HCT116 (cell line): ENCODE results near the gene RAX. TPM values are rescaled to one million over a fixed set of nuclear protein-coding genes. Genes with fewer than 3 reads are reported as not detected.

Experiments used
- ATAC-seq: fragments of 200-7000 bp; cut with Tn5 transposase; 2 replicates; pipeline ENCODE4 v1.9.1; 2020; ENCODE audit warnings: mild to moderate bottlenecking, moderate library complexity
- BruUV-seq: library from RNA; stranded (reverse); fragments of 400-500 nt; replicated peaks from 2 replicates; lab custom pipeline; 2021; lab: Mats Ljungman, UMichigan
- CTCF ChIA-PET: fragments of 300-600 bp; sonication (Branson Sonifier 250); formaldehyde crosslinking; loops from one replicate; lab custom pipeline; 2021; ENCODE audit warnings: antibody characterized with exemption; lab: Charles Lee
- POLR2A ChIA-PET: fragments of 300-600, 350-600 bp; sonication (Branson Sonifier 250); formaldehyde crosslinking; loops from one replicate; lab custom pipeline; 2021; ENCODE audit warnings: antibody characterized with exemption; lab: Charles Lee
- RAD21 ChIA-PET, 2 experiments: fragments of 300-600 bp; sonication (Branson Sonifier 250); formaldehyde crosslinking; loops; one replicate each; lab custom pipeline; 2023; ENCODE audit warnings: low total read pairs in 2 of 2; ENCODE audit not compliant: uncharacterized antibody in 2 of 2, unreplicated experiment in 2 of 2, low non-redundant PET in 1 of 2; lab: Charles Lee
- DNase-seq: peaks from one replicate; pipeline ENCODE4 v3.0.0-alpha.2; 2010; ENCODE audit warnings: low read depth, low spot score
- H2AFZ ChIP-seq: fragments of 200-600 bp; shearing (Covaris generic), sonication (generic); 2 replicates; pipeline ENCODE4 v1.6.1; 2017; ENCODE audit warnings: low read depth, mixed run types, mixed read lengths, antibody characterized with exemption, low read length; ENCODE audit not compliant: poor library complexity, severe bottlenecking
- H3K27ac ChIP-seq: 2 replicates; pipeline ENCODE4 v1.5.1; 2012; ENCODE audit warnings: low read depth, low read length
- H3K27me3 ChIP-seq: fragments of 200-600 bp; sonication (generic); 2 replicates; pipeline ENCODE4 v1.6.1; 2016; ENCODE audit warnings: mixed run types, low read length, mixed read lengths; ENCODE audit not compliant: insufficient read depth
- H3K36me3 ChIP-seq, 2 experiments: fragments of 200-500 bp in 1 of 2; fragments of 200-600 bp in 1 of 2; sonication (Bioruptor generic) in 1 of 2; sonication (generic) in 1 of 2; 2 replicates each; pipeline versions ENCODE4 v1.5.1 to v1.6.1; 2014 to 2016; ENCODE audit warnings: low read length in 2 of 2, inconsistent platforms in 1 of 2, mixed read lengths in 1 of 2, mixed run types in 1 of 2; ENCODE audit not compliant: insufficient read depth in 2 of 2, control insufficient read depth in 1 of 2
- H3K4me1 ChIP-seq, 2 experiments: fragments of 200-600 bp in 1 of 2; sonication (generic) in 1 of 2; 2 replicates each; pipeline versions ENCODE4 v1.5.1 to v1.6.1; 2012 to 2017; ENCODE audit warnings: low read length in 2 of 2, inconsistent platforms in 1 of 2, mild to moderate bottlenecking in 1 of 2, mixed read lengths in 1 of 2, mixed run types in 1 of 2, moderate library complexity in 1 of 2; ENCODE audit not compliant: insufficient read depth in 2 of 2, control insufficient read depth in 1 of 2
- H3K4me2 ChIP-seq: fragments of 200-600 bp; sonication (generic); 2 replicates; pipeline ENCODE4 v1.6.1; 2017; ENCODE audit warnings: mixed run types, low read length, mixed read lengths
- H3K4me3 ChIP-seq, 2 experiments: fragments of 200-600 bp in 1 of 2; sonication (generic) in 1 of 2; replicated peaks in 1 of 2; 2 replicates each; pipeline ENCODE4 v1.5.1; 2011 to 2016; ENCODE audit warnings: low read length in 2 of 2, control low read depth in 1 of 2, low read depth in 1 of 2, mild to moderate bottlenecking in 1 of 2, mixed read lengths in 1 of 2, mixed run types in 1 of 2
- H3K79me2 ChIP-seq: fragments of 200-600 bp; sonication (generic); 2 replicates; pipeline ENCODE4 v1.6.1; 2017; ENCODE audit warnings: mild to moderate bottlenecking, mixed run types, low read length, moderate library complexity, mixed read lengths; ENCODE audit not compliant: insufficient read depth
- H3K9ac ChIP-seq: fragments of 200-600 bp; sonication (generic); 2 replicates; pipeline ENCODE4 v1.6.1; 2016; ENCODE audit warnings: low read length, mixed read lengths
- H3K9me2 ChIP-seq: fragments of 200-600 bp; sonication (generic), shearing (Covaris generic); 2 replicates; pipeline ENCODE4 v1.6.1; 2017; ENCODE audit warnings: mixed run types, mild to moderate bottlenecking, moderate library complexity; ENCODE audit not compliant: insufficient read depth
- H3K9me3 ChIP-seq, 2 experiments: fragments of 200-500 bp in 1 of 2; fragments of 200-600 bp in 1 of 2; sonication (Bioruptor generic) in 1 of 2; sonication (generic) in 1 of 2; 2 replicates each; pipeline ENCODE4 v1.6.1; 2014 to 2017; ENCODE audit warnings: low read length in 2 of 2, mixed read lengths in 2 of 2, inconsistent platforms in 1 of 2, low read depth in 1 of 2, mild to moderate bottlenecking in 1 of 2, mixed run types in 1 of 2, moderate library complexity in 1 of 2; ENCODE audit not compliant: control insufficient read depth in 1 of 2, insufficient read depth in 1 of 2
- H4K20me1 ChIP-seq: fragments of 200-600 bp; sonication (generic), shearing (Covaris generic); 2 replicates; pipeline ENCODE4 v1.6.1; 2017; ENCODE audit warnings: mixed run types, mild to moderate bottlenecking, moderate library complexity; ENCODE audit not compliant: insufficient read depth
- CEBPB ChIP-seq: IDR thresholded peaks from 2 replicates; pipeline ENCODE4 v1.6.1; 2012; ENCODE audit warnings: low read depth
- ELF1 ChIP-seq: IDR thresholded peaks from 2 replicates; pipeline ENCODE4 v1.6.1; 2012; ENCODE audit warnings: low read depth, borderline replicate concordance
- EZH2 ChIP-seq: fragments of 200-600 bp; sonication (generic); IDR thresholded peaks from 2 replicates; pipeline ENCODE4 v1.6.1; 2017; ENCODE audit warnings: antibody characterized with exemption, mixed run types
- EZH2phosphoT487 ChIP-seq: fragments of 200-600 bp; IDR thresholded peaks from 2 replicates; pipeline ENCODE4 v1.6.1; 2018; ENCODE audit warnings: antibody characterized with exemption, borderline replicate concordance
- FOSL1 ChIP-seq: IDR thresholded peaks from 2 replicates; pipeline ENCODE4 v1.6.1; 2012; ENCODE audit warnings: low read depth
- JUND ChIP-seq: IDR thresholded peaks from 2 replicates; pipeline ENCODE4 v1.6.1; 2012
- POLR2A ChIP-seq: IDR thresholded peaks from 2 replicates; pipeline ENCODE4 v1.7.0; 2011; ENCODE audit warnings: borderline replicate concordance; ENCODE audit not compliant: insufficient read depth, insufficient read length; ENCODE audit errors: extremely low read depth
- POLR2AphosphoS5 ChIP-seq: IDR thresholded peaks from 2 replicates; pipeline ENCODE4 v1.6.1; 2011; ENCODE audit warnings: mild to moderate bottlenecking, low read depth, low read length, moderate library complexity
- RAD21 ChIP-seq: IDR thresholded peaks from 2 replicates; pipeline ENCODE4 v1.6.1; 2012; ENCODE audit warnings: low read depth, mild to moderate bottlenecking
- SIN3A ChIP-seq: IDR thresholded peaks from 2 replicates; pipeline ENCODE4 v1.6.1; 2012; ENCODE audit warnings: low read depth
- SRF ChIP-seq: IDR thresholded peaks from 2 replicates; pipeline ENCODE4 v1.6.1; 2012; ENCODE audit warnings: low read depth
- TCF7L2 ChIP-seq: IDR thresholded peaks from 2 replicates; pipeline ENCODE4 v1.7.0; 2011; ENCODE audit warnings: borderline replicate concordance, inconsistent platforms; ENCODE audit not compliant: insufficient read depth, insufficient read length; ENCODE audit errors: extremely low read depth
- YY1 ChIP-seq: IDR thresholded peaks from 2 replicates; pipeline ENCODE4 v1.6.1; 2011; ENCODE audit warnings: low read length, low read depth, moderate library complexity, mild to moderate bottlenecking; ENCODE audit not compliant: insufficient replicate concordance; ENCODE audit errors: extremely low read depth
- ZNF274 ChIP-seq: fragments of 200-500 bp; sonication (Bioruptor generic); IDR thresholded peaks from 2 replicates; pipeline ENCODE4 v1.6.1; 2014; ENCODE audit warnings: mild to moderate bottlenecking, low read depth, low read length, inconsistent platforms
- intact Hi-C: fragments of 100-400 bp; cut with micrococcal nuclease; formaldehyde crosslinking; loops from 2 replicates; pipeline ENCODE4 v1.10.0; 2022
- total RNA-seq: library from RNA; stranded (reverse); gene quantifications from one replicate; pipeline ENCODE4 v1.2.1, GENCODE V29; 2021; ENCODE audit not compliant: unreplicated experiment
- TF ChIP-seq, protein P1 (sequence below): IDR thresholded peaks from 2 replicates; pipeline ENCODE4 v1.6.1; 2012
- TF ChIP-seq, protein P2 (sequence below): IDR thresholded peaks from 2 replicates; pipeline ENCODE4 v1.6.1; 2012; ENCODE audit warnings: low read depth
- TF ChIP-seq, protein P3 (sequence below): IDR thresholded peaks from 2 replicates; pipeline ENCODE4 v1.6.1; 2011; ENCODE audit warnings: mild to moderate bottlenecking, low read length, moderate library complexity; ENCODE audit not compliant: insufficient replicate concordance; ENCODE audit errors: extremely low read depth
- TF ChIP-seq, protein P4 (sequence below): IDR thresholded peaks from 2 replicates; pipeline ENCODE4 v1.6.1; 2012
- TF ChIP-seq, protein P5 (sequence below), 3 experiments: fragments of 200-600 bp in 1 of 3; sonication (generic) in 1 of 3; IDR thresholded peaks in 2 of 3; conservative IDR thresholded peaks in 1 of 3; 2 replicates each; pipeline ENCODE4 v1.5.1; 2012 to 2017; ENCODE audit warnings: low read depth in 2 of 3, low read length in 2 of 3, antibody characterized with exemption in 1 of 3, borderline replicate concordance in 1 of 3, control low read depth in 1 of 3, mild to moderate bottlenecking in 1 of 3, mixed read lengths in 1 of 3, mixed run types in 1 of 3, moderate library complexity in 1 of 3; ENCODE audit not compliant: insufficient read depth in 1 of 3

Gene RAX
- total RNA-seq, 1 experiment from 2014 or later, result not detected

DNA sequence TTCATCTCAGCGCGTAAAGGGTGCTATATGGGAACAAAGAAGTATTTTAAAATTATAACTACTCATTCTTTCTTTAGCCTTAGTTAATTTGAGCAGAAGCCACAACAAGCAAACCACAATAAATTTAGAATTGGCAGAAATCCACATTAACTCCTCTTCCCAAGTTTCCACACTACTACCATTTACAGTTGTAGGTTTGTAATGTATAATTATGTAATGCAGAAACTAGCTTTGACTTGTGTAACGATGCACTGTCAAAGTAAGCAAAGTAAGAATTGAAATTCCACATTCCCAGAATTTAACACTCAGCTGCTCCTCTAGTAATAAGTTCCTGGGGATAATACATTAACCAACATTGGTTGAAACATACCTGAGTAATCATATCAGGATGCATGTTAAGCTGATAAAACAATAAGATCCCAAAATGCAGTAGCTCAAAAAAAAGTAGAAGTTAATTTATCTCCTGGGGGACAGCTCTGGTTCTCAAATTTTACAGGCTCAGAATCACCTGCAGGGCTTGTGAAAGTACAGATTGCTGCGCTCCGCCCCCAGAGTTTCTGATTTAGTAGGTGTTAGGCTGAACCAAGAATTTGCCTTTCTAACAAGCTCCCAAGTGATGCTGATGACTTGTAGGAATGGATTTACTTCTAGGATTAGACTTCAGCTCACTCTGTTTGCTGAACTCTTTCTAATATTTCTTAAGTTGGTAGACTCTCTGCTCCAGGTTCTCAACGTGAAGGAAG lies 43.4 kb downstream of the RAX start:
- no peaks in the 10 kb centered on the region for H3K4me1 ChIP-seq
- no peaks in the 10 kb centered on the region for H3K79me2 ChIP-seq
- no peaks in the 10 kb centered on the region for H4K20me1 ChIP-seq
- POLR2A ChIA-PET, result no interaction called here
- no peaks in the 10 kb centered on the region for H3K9me2 ChIP-seq
- H3K27ac ChIP-seq, result no peak overlapping the region
- no peaks in the 10 kb centered on the region for H3K9me3 ChIP-seq
- DNase-seq (no peak), ATAC-seq (no peak)
- TF ChIP-seq ELF1 (no peak), EZH2 (no peak), POLR2A (no peak), SIN3A (no peak), SRF (no peak), ZNF274 (no peak), YY1 (no peak), JUND (no peak), RAD21 (no peak), FOSL1 (no peak), CEBPB (no peak), POLR2AphosphoS5 (no peak), TCF7L2 (no peak), EZH2phosphoT487 (no peak)
- TF ChIP-seq, protein P1, sequence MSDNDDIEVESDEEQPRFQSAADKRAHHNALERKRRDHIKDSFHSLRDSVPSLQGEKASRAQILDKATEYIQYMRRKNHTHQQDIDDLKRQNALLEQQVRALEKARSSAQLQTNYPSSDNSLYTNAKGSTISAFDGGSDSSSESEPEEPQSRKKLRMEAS, result no peak
- TF ChIP-seq, protein P2, sequence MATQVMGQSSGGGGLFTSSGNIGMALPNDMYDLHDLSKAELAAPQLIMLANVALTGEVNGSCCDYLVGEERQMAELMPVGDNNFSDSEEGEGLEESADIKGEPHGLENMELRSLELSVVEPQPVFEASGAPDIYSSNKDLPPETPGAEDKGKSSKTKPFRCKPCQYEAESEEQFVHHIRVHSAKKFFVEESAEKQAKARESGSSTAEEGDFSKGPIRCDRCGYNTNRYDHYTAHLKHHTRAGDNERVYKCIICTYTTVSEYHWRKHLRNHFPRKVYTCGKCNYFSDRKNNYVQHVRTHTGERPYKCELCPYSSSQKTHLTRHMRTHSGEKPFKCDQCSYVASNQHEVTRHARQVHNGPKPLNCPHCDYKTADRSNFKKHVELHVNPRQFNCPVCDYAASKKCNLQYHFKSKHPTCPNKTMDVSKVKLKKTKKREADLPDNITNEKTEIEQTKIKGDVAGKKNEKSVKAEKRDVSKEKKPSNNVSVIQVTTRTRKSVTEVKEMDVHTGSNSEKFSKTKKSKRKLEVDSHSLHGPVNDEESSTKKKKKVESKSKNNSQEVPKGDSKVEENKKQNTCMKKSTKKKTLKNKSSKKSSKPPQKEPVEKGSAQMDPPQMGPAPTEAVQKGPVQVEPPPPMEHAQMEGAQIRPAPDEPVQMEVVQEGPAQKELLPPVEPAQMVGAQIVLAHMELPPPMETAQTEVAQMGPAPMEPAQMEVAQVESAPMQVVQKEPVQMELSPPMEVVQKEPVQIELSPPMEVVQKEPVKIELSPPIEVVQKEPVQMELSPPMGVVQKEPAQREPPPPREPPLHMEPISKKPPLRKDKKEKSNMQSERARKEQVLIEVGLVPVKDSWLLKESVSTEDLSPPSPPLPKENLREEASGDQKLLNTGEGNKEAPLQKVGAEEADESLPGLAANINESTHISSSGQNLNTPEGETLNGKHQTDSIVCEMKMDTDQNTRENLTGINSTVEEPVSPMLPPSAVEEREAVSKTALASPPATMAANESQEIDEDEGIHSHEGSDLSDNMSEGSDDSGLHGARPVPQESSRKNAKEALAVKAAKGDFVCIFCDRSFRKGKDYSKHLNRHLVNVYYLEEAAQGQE, result no peak
- TF ChIP-seq, protein P3, sequence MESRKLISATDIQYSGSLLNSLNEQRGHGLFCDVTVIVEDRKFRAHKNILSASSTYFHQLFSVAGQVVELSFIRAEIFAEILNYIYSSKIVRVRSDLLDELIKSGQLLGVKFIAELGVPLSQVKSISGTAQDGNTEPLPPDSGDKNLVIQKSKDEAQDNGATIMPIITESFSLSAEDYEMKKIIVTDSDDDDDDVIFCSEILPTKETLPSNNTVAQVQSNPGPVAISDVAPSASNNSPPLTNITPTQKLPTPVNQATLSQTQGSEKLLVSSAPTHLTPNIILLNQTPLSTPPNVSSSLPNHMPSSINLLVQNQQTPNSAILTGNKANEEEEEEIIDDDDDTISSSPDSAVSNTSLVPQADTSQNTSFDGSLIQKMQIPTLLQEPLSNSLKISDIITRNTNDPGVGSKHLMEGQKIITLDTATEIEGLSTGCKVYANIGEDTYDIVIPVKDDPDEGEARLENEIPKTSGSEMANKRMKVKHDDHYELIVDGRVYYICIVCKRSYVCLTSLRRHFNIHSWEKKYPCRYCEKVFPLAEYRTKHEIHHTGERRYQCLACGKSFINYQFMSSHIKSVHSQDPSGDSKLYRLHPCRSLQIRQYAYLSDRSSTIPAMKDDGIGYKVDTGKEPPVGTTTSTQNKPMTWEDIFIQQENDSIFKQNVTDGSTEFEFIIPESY, result no peak
- TF ChIP-seq, protein P4, sequence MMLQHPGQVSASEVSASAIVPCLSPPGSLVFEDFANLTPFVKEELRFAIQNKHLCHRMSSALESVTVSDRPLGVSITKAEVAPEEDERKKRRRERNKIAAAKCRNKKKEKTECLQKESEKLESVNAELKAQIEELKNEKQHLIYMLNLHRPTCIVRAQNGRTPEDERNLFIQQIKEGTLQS, result no peak
- TF ChIP-seq, protein P5, sequence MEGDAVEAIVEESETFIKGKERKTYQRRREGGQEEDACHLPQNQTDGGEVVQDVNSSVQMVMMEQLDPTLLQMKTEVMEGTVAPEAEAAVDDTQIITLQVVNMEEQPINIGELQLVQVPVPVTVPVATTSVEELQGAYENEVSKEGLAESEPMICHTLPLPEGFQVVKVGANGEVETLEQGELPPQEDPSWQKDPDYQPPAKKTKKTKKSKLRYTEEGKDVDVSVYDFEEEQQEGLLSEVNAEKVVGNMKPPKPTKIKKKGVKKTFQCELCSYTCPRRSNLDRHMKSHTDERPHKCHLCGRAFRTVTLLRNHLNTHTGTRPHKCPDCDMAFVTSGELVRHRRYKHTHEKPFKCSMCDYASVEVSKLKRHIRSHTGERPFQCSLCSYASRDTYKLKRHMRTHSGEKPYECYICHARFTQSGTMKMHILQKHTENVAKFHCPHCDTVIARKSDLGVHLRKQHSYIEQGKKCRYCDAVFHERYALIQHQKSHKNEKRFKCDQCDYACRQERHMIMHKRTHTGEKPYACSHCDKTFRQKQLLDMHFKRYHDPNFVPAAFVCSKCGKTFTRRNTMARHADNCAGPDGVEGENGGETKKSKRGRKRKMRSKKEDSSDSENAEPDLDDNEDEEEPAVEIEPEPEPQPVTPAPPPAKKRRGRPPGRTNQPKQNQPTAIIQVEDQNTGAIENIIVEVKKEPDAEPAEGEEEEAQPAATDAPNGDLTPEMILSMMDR (IDR thresholded peaks at IDR 0.05 in 2 of 3, conservative IDR thresholded peaks at IDR 0.05 in 1 of 3; ENCODE audit: borderline replicate concordance in 1 of 3, insufficient read depth in 1 of 3, low read depth in 2 of 3, low read length in 2 of 3), result no peak
- intact Hi-C loops, result no loop called here
- no peak overlapping the region for H3K4me2 ChIP-seq
- no peaks in the 10 kb centered on the region for H3K36me3 ChIP-seq
- no peak overlapping the region for H3K9ac ChIP-seq
- CTCF ChIA-PET, result interaction anchor here (1.1 kb wide), 1 partner anchor 461 kb away, joined by 3 read pairs; no protein-coding TSS in a partner anchor
- no TSS peak for BruUV-seq
- RAD21 ChIA-PET, result no interaction called here
- no peak overlapping the region for H2AFZ ChIP-seq
- no peak overlapping the region for H3K4me3 ChIP-seq
- peaks cover 64% of the 10 kb centered on the region for H3K27me3 ChIP-seq
